GM18951 (cell line): ENCODE results near the gene ARVCF.
"Not testable (repeated sequence)": the region's sequence is repeated elsewhere in the genome, so short reads cannot be mapped to it uniquely, and the experiment has no call there.

Experiments used
- POLR2A ChIP-seq: IDR thresholded peaks from 4 replicates; pipeline ENCODE4 v1.6.1; 2011; ENCODE audit warnings: mild to moderate bottlenecking; ENCODE audit not compliant: insufficient read length, insufficient read depth; ENCODE audit errors: extremely low read depth
- in situ Hi-C: fragments of 300-500 bp; cut with MboI; formaldehyde crosslinking; loops from one replicate; pipeline ENCODE4 v1.12.0; 2022; ENCODE audit warnings: low sequenced_read_pairs, mixed read lengths, inconsistent platforms; ENCODE audit not compliant: unreplicated experiment

The ARVCF gene

GRCh38 chr22:19948057-19948760 is 68.4 kb downstream of the ARVCF start:
- in situ Hi-C loops, result no loop called here
- no peak for TF ChIP-seq POLR2A

- in situ Hi-C loops, result no loop called here
- no peak for TF ChIP-seq POLR2A
Observed at GRCh38 chr22:19943082-19944026, 73.3 kb downstream of the ARVCF start.

- in situ Hi-C loops, result no loop called here
- no peak for TF ChIP-seq POLR2A
Observed at GRCh38 chr22:19942157-19943081, 74.2 kb downstream of the ARVCF start.

- in situ Hi-C loops, result no loop called here
- TF ChIP-seq POLR2A, result peak; percentile 87
Observed at GRCh38 chr22:19941365-19942082, 75.1 kb downstream of the ARVCF start, which contains the start of the genes COMT and TXNRD2. TSS of gene COMT (plus strand) at chr22:19941772. CDS start at chr22:19962527, 20,755 bp downstream. TSS of gene TXNRD2 (minus strand) at chr22:19941818. CDS start at chr22:19941803, 15 bp downstream.

- in situ Hi-C loops, result no loop called here
- no peak for TF ChIP-seq POLR2A
Observed at GRCh38 chr22:19940536-19941364, 75.9 kb downstream of the ARVCF start.

- no peak for TF ChIP-seq POLR2A
- in situ Hi-C loops, result no loop called here
Observed at GRCh38 chr22:19937616-19938473, 78.8 kb downstream of the ARVCF start.

GRCh38 chr22:19936513-19936912 is 80.1 kb downstream of the ARVCF start:
- no peak for TF ChIP-seq POLR2A
- in situ Hi-C loops, result no loop called here

GRCh38 chr22:19935123-19935718 is 81.4 kb downstream of the ARVCF start:
- in situ Hi-C loops, result not testable (repeated sequence)

- no peak for TF ChIP-seq POLR2A
- in situ Hi-C loops, result no loop called here
Observed at GRCh38 chr22:19933341-19934241, 83.0 kb downstream of the ARVCF start.
